NCI-H1436 treated with DMSO at 0.1 percent for 48 hours (cell line): ENCODE data around the gene SMAD5.
A peak's percentile ranks its signal among the peaks of the same experiment; 100 is the strongest.

Experiments used
- DNase-seq: peaks from one replicate; lab custom pipeline; 2025; lab: John Stamatoyannopoulos, UW

Gene SMAD5

GRCh38 chr5:136132557-136133221 lies at the start of gene SMAD5:
SMAD5 (plus strand) TSS chr5:136132845; CDS start chr5:136153761, 20,916 bp downstream.
- peak; percentile 39 for DNase-seq

- DNase-seq = no peak
Observed at GRCh38 chr5:136084698-136085097, 47.9 kb upstream of the SMAD5 start.

GRCh38 chr5:136086783-136087566 lies 45.7 kb upstream of the SMAD5 start:
- no peak for DNase-seq

GRCh38 chr5:136087961-136088871 lies 44.4 kb upstream of the SMAD5 start:
- DNase-seq = no peak

- DNase-seq = no peak
Observed at GRCh38 chr5:136089791-136090190, 42.9 kb upstream of the SMAD5 start.

- no peak for DNase-seq
Observed at GRCh38 chr5:136090319-136090718, 42.3 kb upstream of the SMAD5 start.

GRCh38 chr5:136094189-136094912 lies 38.3 kb upstream of the SMAD5 start:
- DNase-seq = no peak

- DNase-seq = no peak
Observed at GRCh38 chr5:136094913-136095641, 37.6 kb upstream of the SMAD5 start.

GRCh38 chr5:136098176-136098575 lies 34.5 kb upstream of the SMAD5 start:
- no peak for DNase-seq

GRCh38 chr5:136099870-136100269 lies 32.8 kb upstream of the SMAD5 start:
- DNase-seq = no peak

- DNase-seq = no peak
Observed at GRCh38 chr5:136101884-136102283, 30.8 kb upstream of the SMAD5 start.

- DNase-seq = no peak
Observed at GRCh38 chr5:136103118-136103517, 29.5 kb upstream of the SMAD5 start.

GRCh38 chr5:136104306-136104965 lies 28.2 kb upstream of the SMAD5 start:
- no peak for DNase-seq

GRCh38 chr5:136106351-136107031 lies 26.2 kb upstream of the SMAD5 start:
- no peak for DNase-seq

- DNase-seq = no peak
Observed at GRCh38 chr5:136108180-136108611, 24.4 kb upstream of the SMAD5 start.

- no peak for DNase-seq
Observed at GRCh38 chr5:136108766-136109165, 23.9 kb upstream of the SMAD5 start.

GRCh38 chr5:136109453-136110135 lies 23.1 kb upstream of the SMAD5 start:
- DNase-seq = no peak

GRCh38 chr5:136113606-136114005 lies 19.0 kb upstream of the SMAD5 start:
- DNase-seq = no peak

GRCh38 chr5:136114414-136115125 lies 18.1 kb upstream of the SMAD5 start:
- DNase-seq = no peak
